PC-3 (cell line): Measurements from ENCODE around the gene S100A4.

ENCODE experiments used
- EZH2 ChIP-seq: fragments of 300-600 bp; sonication (generic); IDR thresholded peaks from one replicate; pipeline ENCODE4 v1.6.1; 2017; ENCODE audit warnings: antibody characterized with exemption, mild to moderate bottlenecking, low read length; ENCODE audit not compliant: unreplicated experiment
- EZH2phosphoT487 ChIP-seq: fragments of 300-600 bp; sonication (generic); IDR thresholded peaks from 2 replicates; pipeline ENCODE4 v1.6.1; 2018; ENCODE audit warnings: mild to moderate bottlenecking, antibody characterized with exemption, low read length, borderline replicate concordance
- TF ChIP-seq, protein P1 (sequence below): fragments of 300-600 bp; sonication (generic); conservative IDR thresholded peaks from 2 replicates; pipeline ENCODE4 v1.5.1; 2017; ENCODE audit warnings: antibody characterized with exemption, low read depth, mild to moderate bottlenecking, low read length

DNA sequence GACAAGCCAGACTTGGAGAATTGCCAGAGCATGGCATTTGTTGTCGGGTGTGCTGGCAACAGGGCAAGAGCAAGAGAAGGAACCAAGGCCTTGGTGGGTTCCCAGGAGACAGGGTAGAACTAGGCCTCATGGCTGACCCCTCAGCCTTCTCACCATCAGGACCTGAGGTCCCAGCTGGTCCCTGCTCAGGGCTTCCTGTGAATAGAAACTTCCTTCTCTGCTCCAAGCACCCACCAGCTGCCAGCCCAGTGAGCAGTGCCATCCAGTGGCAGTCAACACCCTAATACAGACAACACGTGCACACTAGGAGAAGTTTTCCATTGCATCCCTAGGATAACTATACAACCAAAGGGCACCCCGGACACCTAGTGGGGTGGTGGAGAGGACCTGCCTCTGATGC lies 32.6 kb downstream of the S100A4 start:
- TF ChIP-seq, protein P1, sequence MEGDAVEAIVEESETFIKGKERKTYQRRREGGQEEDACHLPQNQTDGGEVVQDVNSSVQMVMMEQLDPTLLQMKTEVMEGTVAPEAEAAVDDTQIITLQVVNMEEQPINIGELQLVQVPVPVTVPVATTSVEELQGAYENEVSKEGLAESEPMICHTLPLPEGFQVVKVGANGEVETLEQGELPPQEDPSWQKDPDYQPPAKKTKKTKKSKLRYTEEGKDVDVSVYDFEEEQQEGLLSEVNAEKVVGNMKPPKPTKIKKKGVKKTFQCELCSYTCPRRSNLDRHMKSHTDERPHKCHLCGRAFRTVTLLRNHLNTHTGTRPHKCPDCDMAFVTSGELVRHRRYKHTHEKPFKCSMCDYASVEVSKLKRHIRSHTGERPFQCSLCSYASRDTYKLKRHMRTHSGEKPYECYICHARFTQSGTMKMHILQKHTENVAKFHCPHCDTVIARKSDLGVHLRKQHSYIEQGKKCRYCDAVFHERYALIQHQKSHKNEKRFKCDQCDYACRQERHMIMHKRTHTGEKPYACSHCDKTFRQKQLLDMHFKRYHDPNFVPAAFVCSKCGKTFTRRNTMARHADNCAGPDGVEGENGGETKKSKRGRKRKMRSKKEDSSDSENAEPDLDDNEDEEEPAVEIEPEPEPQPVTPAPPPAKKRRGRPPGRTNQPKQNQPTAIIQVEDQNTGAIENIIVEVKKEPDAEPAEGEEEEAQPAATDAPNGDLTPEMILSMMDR, result peak; percentile 53
- no peak for TF ChIP-seq EZH2
- TF ChIP-seq EZH2phosphoT487, result no peak
